ENCODE results near the gene TNFRSF13B. TPM values are rescaled to one million over a fixed set of nuclear protein-coding genes. Genes with fewer than 3 reads are reported as not detected.

The TNFRSF13B gene
- total and polyA plus RNA-seq, 2 experiments from 2014 or later: 0.24 TPM; not detected in 1

DNA sequence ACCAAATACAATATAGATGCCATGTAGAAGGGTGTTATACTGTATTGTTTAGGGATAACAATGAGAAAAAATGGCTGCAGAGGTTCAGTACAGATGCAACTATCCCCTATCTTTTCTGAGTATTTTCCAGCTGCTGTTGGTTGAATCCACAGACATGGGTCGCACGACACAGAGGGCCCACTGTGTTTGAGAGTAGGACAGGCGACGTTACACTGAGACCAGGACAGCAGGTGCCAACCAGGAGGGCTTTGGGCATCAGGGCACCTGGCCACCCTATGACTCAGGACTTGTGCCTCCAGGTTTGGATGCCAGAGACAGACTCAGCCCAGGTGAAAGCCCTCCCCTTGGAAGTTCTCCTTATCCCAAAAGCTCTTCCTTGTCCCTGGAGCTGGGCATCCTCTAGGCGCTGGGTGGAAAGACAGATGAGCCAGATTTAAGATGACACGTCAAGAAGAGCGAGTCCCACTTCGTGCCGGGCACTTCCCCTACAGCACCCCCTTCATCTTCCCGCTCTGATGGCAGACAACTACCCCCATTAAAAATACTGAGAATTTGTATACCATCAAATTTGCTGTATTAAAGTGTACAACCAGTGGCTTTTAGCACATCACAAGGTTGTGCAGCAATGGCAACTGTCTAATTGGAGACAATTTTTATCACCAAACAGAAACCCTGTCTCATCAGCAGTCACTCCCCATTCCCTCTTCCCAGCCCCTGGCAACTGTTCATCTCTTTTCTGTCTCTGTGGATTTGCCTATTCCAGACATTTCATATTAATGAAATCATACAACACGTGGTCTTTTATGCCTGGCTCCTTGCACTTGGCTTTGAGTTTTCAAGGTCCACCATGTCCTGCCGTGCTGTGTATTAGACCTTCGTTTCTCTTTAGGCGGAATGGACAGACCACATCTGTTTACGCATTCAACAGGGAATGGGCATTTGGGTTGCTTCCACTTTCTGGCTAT, 30.6 kb downstream of the TNFRSF13B start:
- Histone ChIP-seq H3K27ac (ENCODE audit: low read depth) (no peak overlapping the region), H3K4me1 (ENCODE audit: insufficient read depth) (peaks cover 4% of the 10 kb centered on the region; the same call in 1 of the 2 replicates), H3F3A (replicated peaks; ENCODE audit: low read depth) (no peaks in the 10 kb centered on the region), H3K9me2 (ENCODE audit: insufficient read depth) (no peaks in the 10 kb centered on the region), H4K20me1 (replicated peaks; ENCODE audit: insufficient read depth) (no peaks in the 10 kb centered on the region), H2AFZ (no peak overlapping the region), H3K27me3 (ENCODE audit: insufficient read depth) (no peaks in the 10 kb centered on the region), H3K79me2 (replicated peaks; ENCODE audit: insufficient read depth) (no peaks in the 10 kb centered on the region), H3K36me3 (ENCODE audit: insufficient read depth) (no peaks in the 10 kb centered on the region), H3K4me3 (no peak overlapping the region), H3K4me2 (no peak overlapping the region)
- no peaks in the 10 kb centered on the region; the same call in 2 of the 3 replicates for H3K36me3 Mint-ChIP-seq (ENCODE audit: low read depth)
- no peaks in the 10 kb centered on the region for H3K9me3 Mint-ChIP-seq
- no peak overlapping the region; the same call in 1 of the 2 replicates for H3K27ac Mint-ChIP-seq
- TF ChIP-seq NANOG (IDR thresholded peaks at IDR 0.05; ENCODE audit: borderline replicate concordance): no peak
- TF ChIP-seq ZNF462 (CRISPR knock-in tag; IDR thresholded peaks at IDR 0.05): no peak
- TF ChIP-seq EZH2 (IDR thresholded peaks at IDR 0.05; ENCODE audit: low read depth, unreplicated experiment): no peak
- TF ChIP-seq CTCF (conservative IDR thresholded peaks at IDR 0.05; ENCODE audit: low read depth in 2 of 2): no peak
- TF ChIP-seq, protein P1, sequence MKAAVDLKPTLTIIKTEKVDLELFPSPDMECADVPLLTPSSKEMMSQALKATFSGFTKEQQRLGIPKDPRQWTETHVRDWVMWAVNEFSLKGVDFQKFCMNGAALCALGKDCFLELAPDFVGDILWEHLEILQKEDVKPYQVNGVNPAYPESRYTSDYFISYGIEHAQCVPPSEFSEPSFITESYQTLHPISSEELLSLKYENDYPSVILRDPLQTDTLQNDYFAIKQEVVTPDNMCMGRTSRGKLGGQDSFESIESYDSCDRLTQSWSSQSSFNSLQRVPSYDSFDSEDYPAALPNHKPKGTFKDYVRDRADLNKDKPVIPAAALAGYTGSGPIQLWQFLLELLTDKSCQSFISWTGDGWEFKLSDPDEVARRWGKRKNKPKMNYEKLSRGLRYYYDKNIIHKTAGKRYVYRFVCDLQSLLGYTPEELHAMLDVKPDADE (IDR thresholded peaks at IDR 0.05): no peak
- TF ChIP-seq REST (IDR thresholded peaks at IDR 0.05; ENCODE audit: unreplicated experiment): no peak
- TF ChIP-seq POLR2AphosphoS5 (IDR thresholded peaks at IDR 0.05; ENCODE audit: low read depth): no peak
- TF ChIP-seq STAT1 (IDR thresholded peaks at IDR 0.05; ENCODE audit: unreplicated experiment): no peak
- TF ChIP-seq ZNF114 (CRISPR knock-in tag; IDR thresholded peaks at IDR 0.05): no peak
- TF ChIP-seq ZNF331 (CRISPR knock-in tag; IDR thresholded peaks at IDR 0.05; ENCODE audit: low read depth): no peak
- TF ChIP-seq EZH2phosphoT487 (IDR thresholded peaks at IDR 0.05; ENCODE audit: unreplicated experiment): no peak
- TF ChIP-seq JUNB (IDR thresholded peaks at IDR 0.05; ENCODE audit: unreplicated experiment): no peak
- TF ChIP-seq CREB1 (CRISPR knock-in tag; IDR thresholded peaks at IDR 0.05; ENCODE audit: low read depth): no peak
- no peak for ATAC-seq
- H3K4me3 Mint-ChIP-seq: no peak overlapping the region
- DNase-seq (ENCODE audit: low spot score): no peak
- peaks cover 19% of the 10 kb centered on the region for H3K27me3 Mint-ChIP-seq (ENCODE audit: insufficient read depth, low read depth, poor library complexity)
- peaks cover 25% of the 10 kb centered on the region for H3K4me1 Mint-ChIP-seq
